ENCODE measurements around the gene PAFAH2. TPM values are rescaled to one million over a fixed set of nuclear protein-coding genes. Genes with fewer than 3 reads are reported as not detected.

The PAFAH2 gene
- 10 to 100 TPM; 39.0 to 95.1 (median 68.6) TPM for total RNA-seq
- 37.3 TPM for total RNA-seq (2013)

DNA sequence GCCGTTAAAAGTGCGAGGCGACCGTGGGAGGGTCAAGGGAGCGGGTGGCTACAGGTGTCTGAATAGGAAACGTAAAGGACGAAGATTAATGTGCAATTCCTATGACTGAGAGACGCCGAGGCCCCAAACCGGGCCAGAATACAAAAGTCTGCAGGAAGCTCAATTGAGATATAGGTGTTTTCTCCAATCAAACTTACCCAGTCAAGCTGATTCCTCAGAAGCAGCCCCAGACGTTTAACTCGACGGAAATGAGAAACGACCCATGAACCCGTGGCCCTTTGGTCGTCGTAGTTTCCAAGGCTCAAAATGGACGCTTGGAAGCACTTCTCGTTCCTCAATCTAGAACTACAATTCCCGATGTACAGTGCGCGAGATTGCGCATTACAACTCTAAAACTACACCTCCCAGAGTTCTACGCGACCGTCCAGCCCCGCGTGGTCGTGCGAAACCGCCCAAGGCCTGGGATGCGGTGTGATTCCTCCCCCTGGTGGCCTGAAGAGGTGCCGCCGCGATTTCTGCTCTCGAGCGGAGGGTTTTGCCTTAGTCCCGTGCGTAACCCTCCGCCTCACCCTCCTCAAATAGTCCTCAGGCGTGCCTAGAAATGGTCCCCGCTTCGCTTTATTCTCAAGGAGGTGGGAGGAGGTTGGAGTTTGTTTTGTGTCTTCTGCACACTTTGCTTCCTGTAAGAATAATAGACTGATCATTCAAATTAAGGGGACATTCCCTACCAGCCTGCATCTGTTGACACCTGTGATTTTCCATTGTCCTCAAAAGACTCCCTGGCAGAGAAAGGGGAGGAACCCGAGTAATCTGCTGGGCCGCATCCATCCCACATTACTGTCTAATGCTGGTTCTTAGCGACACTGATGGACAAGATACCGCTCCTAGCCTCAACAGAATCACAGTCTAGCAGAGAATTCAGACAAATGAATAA is at the start of gene PAFAH2:
PAFAH2 (minus strand) TSS at position 236 of the 934 bp plus-strand sequence. CDS start 7,247 bp downstream, outside the sequence.
- TF ChIP-seq, protein P1, sequence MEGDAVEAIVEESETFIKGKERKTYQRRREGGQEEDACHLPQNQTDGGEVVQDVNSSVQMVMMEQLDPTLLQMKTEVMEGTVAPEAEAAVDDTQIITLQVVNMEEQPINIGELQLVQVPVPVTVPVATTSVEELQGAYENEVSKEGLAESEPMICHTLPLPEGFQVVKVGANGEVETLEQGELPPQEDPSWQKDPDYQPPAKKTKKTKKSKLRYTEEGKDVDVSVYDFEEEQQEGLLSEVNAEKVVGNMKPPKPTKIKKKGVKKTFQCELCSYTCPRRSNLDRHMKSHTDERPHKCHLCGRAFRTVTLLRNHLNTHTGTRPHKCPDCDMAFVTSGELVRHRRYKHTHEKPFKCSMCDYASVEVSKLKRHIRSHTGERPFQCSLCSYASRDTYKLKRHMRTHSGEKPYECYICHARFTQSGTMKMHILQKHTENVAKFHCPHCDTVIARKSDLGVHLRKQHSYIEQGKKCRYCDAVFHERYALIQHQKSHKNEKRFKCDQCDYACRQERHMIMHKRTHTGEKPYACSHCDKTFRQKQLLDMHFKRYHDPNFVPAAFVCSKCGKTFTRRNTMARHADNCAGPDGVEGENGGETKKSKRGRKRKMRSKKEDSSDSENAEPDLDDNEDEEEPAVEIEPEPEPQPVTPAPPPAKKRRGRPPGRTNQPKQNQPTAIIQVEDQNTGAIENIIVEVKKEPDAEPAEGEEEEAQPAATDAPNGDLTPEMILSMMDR (IDR thresholded peaks at IDR 0.05), result peak; percentile 92
- DNase-seq (peak; percentile 94 to 100), ATAC-seq (peak; percentile 94 to 100 (median 97))
- Mint-ChIP-seq H3K4me1 (peaks cover 35 to 38% of the 10 kb centered on the region in 2 donors), H3K27ac (peak within 1 kb of the TSS; percentile 98 to 100), H3K36me3 (no peaks in the 10 kb centered on the region), H3K9me3 (no peaks in the 10 kb centered on the region), H3K27me3 (ENCODE audit: low read depth in 2 of 2) (no peaks in the 10 kb centered on the region), H3K4me3 (peak within 1 kb of the TSS; percentile 97)
- H3K27me3 ChIP-seq (ENCODE audit: control insufficient read depth, insufficient read depth, low read length), result no peaks in the 10 kb centered on the region
- H3K27ac ChIP-seq (ENCODE audit: low read length), result peak within 1 kb of the TSS; percentile 87
- intact Hi-C loops (cut with micrococcal nuclease), result loop anchor here (1.0 to 10.0 kb wide), 5 partner anchors 8 to 753 kb away; partner anchors contain the start of gene RSRP1
- no peaks in the 10 kb centered on the region for H3K36me3 ChIP-seq (ENCODE audit: control insufficient read depth, insufficient read depth, low read length)
- peaks cover 33% of the 10 kb centered on the region for H3K4me1 ChIP-seq (ENCODE audit: control insufficient read depth, insufficient read depth, low read length)
- H3K4me3 ChIP-seq (ENCODE audit: low read length), result peak within 1 kb of the TSS; percentile 57
- 2% methylated on average over 39 of the region's 47 CpGs for WGBS (ENCODE audit: insufficient coverage)
- H3K9me3 ChIP-seq (ENCODE audit: control insufficient read depth, insufficient read depth, low read length), result no peaks in the 10 kb centered on the region

DNA sequence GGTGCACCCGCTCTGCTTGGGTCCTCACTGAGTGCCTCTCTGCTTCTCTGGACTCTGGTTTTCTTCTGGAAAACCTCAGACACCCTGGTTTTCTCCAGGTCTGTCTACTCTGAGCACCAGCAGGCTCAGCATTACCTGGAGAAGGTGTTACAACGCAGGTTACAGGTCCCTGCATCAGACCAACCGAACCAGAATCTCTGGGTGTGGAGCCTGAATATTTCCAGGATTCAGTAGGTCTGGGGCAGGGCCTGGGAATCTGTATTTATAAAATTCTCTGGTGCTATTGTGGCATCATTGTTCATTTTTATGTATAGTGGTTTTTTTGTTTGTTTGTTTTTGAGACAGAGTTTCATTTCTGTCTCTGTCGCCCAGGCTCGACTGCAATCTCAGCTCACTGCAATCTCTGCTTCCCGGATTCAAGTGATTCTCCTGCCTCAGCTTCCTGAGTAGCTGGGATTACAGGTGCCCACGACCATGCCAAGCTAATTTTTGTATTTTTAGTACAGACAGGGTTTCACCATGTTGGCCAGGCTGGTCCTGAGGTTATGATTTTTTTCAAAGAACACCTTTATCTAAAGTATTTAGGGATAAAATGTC is 49.5 kb upstream of the PAFAH2 start:
- intact Hi-C loops (cut with micrococcal nuclease), result no loop called here
- no peak for ATAC-seq
- H3K27me3 ChIP-seq (ENCODE audit: control insufficient read depth, insufficient read depth, low read length), result peaks cover 23% of the 10 kb centered on the region
- H3K9me3 ChIP-seq (ENCODE audit: control insufficient read depth, insufficient read depth, low read length), result no peaks in the 10 kb centered on the region
- no peaks in the 10 kb centered on the region for H3K36me3 Mint-ChIP-seq
- no peak for DNase-seq
- peaks cover 46 to 50% of the 10 kb centered on the region in 2 donors for H3K27me3 Mint-ChIP-seq (ENCODE audit: low read depth in 2 of 2)
- H3K27ac ChIP-seq (ENCODE audit: low read length), result no peak overlapping the region
- no peak overlapping the region for H3K4me3 ChIP-seq (ENCODE audit: low read length)
- no peaks in the 10 kb centered on the region for H3K9me3 Mint-ChIP-seq
- TF ChIP-seq, protein P1 (IDR thresholded peaks at IDR 0.05), result no peak
- no peaks in the 10 kb centered on the region for H3K4me1 Mint-ChIP-seq
- H3K36me3 ChIP-seq (ENCODE audit: control insufficient read depth, insufficient read depth, low read length), result no peaks in the 10 kb centered on the region
- H3K4me1 ChIP-seq (ENCODE audit: control insufficient read depth, insufficient read depth, low read length), result no peaks in the 10 kb centered on the region
- no peak overlapping the region for H3K4me3 Mint-ChIP-seq
- H3K27ac Mint-ChIP-seq, result no peak overlapping the region
- 82% methylated on average over 7 of the region's 7 CpGs for WGBS (ENCODE audit: insufficient coverage)

DNA sequence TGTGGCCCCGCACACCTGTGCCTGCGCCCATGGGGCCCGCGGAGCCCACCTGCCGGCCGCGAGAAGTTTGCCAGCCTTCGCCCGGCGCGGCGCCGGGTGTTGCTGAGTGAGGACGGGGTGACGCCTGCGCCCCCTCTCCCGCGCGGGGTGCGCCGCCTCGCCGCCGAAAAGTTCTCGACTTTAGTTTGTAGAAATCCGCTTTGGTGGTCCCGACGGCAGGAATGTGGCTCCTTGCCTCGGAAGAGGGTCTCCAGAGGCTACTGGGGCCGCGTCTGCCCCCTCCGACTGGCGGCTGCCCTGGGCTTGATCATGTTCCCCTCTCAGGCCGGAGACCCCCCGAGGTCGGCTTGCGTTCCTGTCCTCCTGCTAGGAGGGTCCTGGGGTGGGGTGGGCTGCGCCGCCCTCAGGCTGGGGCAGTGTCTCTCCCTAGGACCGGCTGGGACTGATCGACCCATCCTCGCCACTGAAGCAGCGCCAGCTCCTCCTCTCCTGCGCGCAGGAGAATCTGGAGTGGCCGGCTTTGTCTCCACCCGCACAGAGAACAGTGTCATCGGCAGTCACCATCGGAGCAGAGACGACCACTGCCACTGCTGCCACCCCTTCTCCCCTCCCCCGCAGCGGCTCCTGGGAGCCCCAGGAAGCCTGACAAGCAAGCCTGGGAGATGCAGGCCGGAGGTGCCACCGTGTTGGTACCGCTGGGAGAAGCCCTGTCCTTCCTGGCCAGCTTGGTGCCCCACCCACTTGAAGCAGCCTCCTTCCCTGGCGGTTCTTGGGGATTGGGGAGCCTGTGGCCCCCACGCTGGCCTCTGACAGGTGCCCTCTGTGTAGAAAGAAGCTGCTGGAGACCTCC is 48.6 kb upstream of the PAFAH2 start:
- DNase-seq (no peak), ATAC-seq (no peak)
- no peak overlapping the region for H3K27ac Mint-ChIP-seq
- Histone ChIP-seq H3K9me3 (ENCODE audit: control insufficient read depth, insufficient read depth, low read length) (no peaks in the 10 kb centered on the region), H3K36me3 (ENCODE audit: control insufficient read depth, insufficient read depth, low read length) (no peaks in the 10 kb centered on the region), H3K4me1 (ENCODE audit: control insufficient read depth, insufficient read depth, low read length) (no peaks in the 10 kb centered on the region), H3K4me3 (ENCODE audit: low read length) (no peak overlapping the region), H3K27ac (ENCODE audit: low read length) (no peak overlapping the region), H3K27me3 (ENCODE audit: control insufficient read depth, insufficient read depth, low read length) (peaks cover 23% of the 10 kb centered on the region)
- 7% methylated on average over 57 of the region's 57 CpGs for WGBS (ENCODE audit: insufficient coverage)
- H3K27me3 Mint-ChIP-seq (ENCODE audit: low read depth in 2 of 2), result peaks cover 42 to 50% of the 10 kb centered on the region in 2 donors
- H3K4me3 Mint-ChIP-seq, result no peak overlapping the region
- H3K36me3 Mint-ChIP-seq, result no peaks in the 10 kb centered on the region
- H3K9me3 Mint-ChIP-seq, result no peaks in the 10 kb centered on the region
- TF ChIP-seq, protein P1 (IDR thresholded peaks at IDR 0.05), result no peak
- intact Hi-C loops (cut with micrococcal nuclease), result no loop called here
- H3K4me1 Mint-ChIP-seq, result no peaks in the 10 kb centered on the region

Data from natural killer cell (primary cell).